CD14-positive monocyte (primary cell): ENCODE results near the gene SETBP1. TPM values are rescaled to one million over a fixed set of nuclear protein-coding genes. Genes with fewer than 3 reads are reported as not detected.

Experiments used
- DNase-seq, 3 donors: peaks; one replicate each; pipeline ENCODE4 v3.0.0-alpha.2; 2011 to 2022
- H2AFZ ChIP-seq: 2 replicates; pipeline ENCODE4 v1.6.0; 2012; ENCODE audit warnings: mild to moderate bottlenecking, low read depth, low read length, inconsistent platforms; ENCODE audit not compliant: insufficient read depth, poor library complexity, severe bottlenecking
- H3K27ac ChIP-seq, 2 donors: 1 replicate in 1 of 2; 2 replicates in 1 of 2; pipeline ENCODE4 v1.5.1; 2012 to 2013; ENCODE audit warnings: low read length in 2 of 2, control low read depth in 1 of 2, inconsistent platforms in 1 of 2, low read depth in 1 of 2, mild to moderate bottlenecking in 1 of 2
- H3K27me3 ChIP-seq, 2 donors: one replicate each; pipeline versions ENCODE4 v1.6.0 to v1.6.1; 2011 to 2013; ENCODE audit warnings: low read length in 2 of 2; ENCODE audit not compliant: control insufficient read depth in 2 of 2, insufficient read depth in 2 of 2
- H3K36me3 ChIP-seq, 2 donors: replicated peaks in 1 of 2; 1 replicate in 1 of 2; 2 replicates in 1 of 2; pipeline versions ENCODE4 v1.5.1 to v1.6.1; 2012 to 2013; ENCODE audit warnings: low read length in 2 of 2, control low read depth in 1 of 2, inconsistent platforms in 1 of 2, mild to moderate bottlenecking in 1 of 2; ENCODE audit not compliant: insufficient read depth in 2 of 2, control insufficient read depth in 1 of 2
- H3K4me1 ChIP-seq, 2 donors: 1 replicate in 1 of 2; 2 replicates in 1 of 2; pipeline versions ENCODE4 v1.5.1 to v1.6.1; 2012 to 2013; ENCODE audit warnings: low read length in 2 of 2, control low read depth in 1 of 2, inconsistent platforms in 1 of 2, mild to moderate bottlenecking in 1 of 2, moderate library complexity in 1 of 2; ENCODE audit not compliant: insufficient read depth in 2 of 2, control insufficient read depth in 1 of 2
- H3K4me2 ChIP-seq: replicated peaks from 2 replicates; pipeline ENCODE3; 2012; ENCODE audit warnings: low read length, moderate library complexity, mild to moderate bottlenecking; ENCODE audit not compliant: poor library complexity, severe bottlenecking; ENCODE audit errors: extremely low read depth
- H3K4me3 ChIP-seq, 3 experiments: fragments of 200-600 bp in 1 of 3; sonication (generic) in 1 of 3; replicated peaks in 1 of 3; 1 replicate in 2 of 3; 2 replicates in 1 of 3; pipeline ENCODE4 v1.5.1; 2011 to 2013; ENCODE audit warnings: low read length in 3 of 3, mild to moderate bottlenecking in 3 of 3, control low read depth in 2 of 3, low read depth in 2 of 3, inconsistent platforms in 1 of 3, moderate library complexity in 1 of 3
- H3K79me2 ChIP-seq: 2 replicates; pipeline ENCODE4 v1.6.0; 2012; ENCODE audit warnings: mild to moderate bottlenecking, control low read depth, inconsistent platforms, low read length, moderate library complexity; ENCODE audit not compliant: insufficient read depth
- H3K9ac ChIP-seq: 2 replicates; pipeline ENCODE4 v1.6.0; 2017; ENCODE audit warnings: low read length, mild to moderate bottlenecking; ENCODE audit not compliant: insufficient read depth, poor library complexity, severe bottlenecking
- H3K9me3 ChIP-seq, 2 donors: replicated peaks in 1 of 2; 1 replicate in 1 of 2; 2 replicates in 1 of 2; pipeline versions ENCODE4 v1.5.1 to v1.6.1; 2012 to 2013; ENCODE audit warnings: low read length in 2 of 2, control low read depth in 1 of 2; ENCODE audit not compliant: control insufficient read depth in 1 of 2, insufficient read depth in 1 of 2
- H4K20me1 ChIP-seq: 2 replicates; pipeline ENCODE4 v1.6.0; 2012; ENCODE audit warnings: mild to moderate bottlenecking, low read length, control low read depth, moderate library complexity; ENCODE audit not compliant: insufficient read depth
- H3K27ac Mint-ChIP-seq, 7 donors: one replicate each; pipeline ENCODE4 v1.8.0; 2020; ENCODE audit warnings: mild to moderate bottlenecking in 7 of 7, mixed read lengths in 7 of 7, moderate library complexity in 6 of 7, inconsistent platforms in 2 of 7
- H3K27me3 Mint-ChIP-seq, 3 donors: one replicate each; pipeline ENCODE4 v1.8.0; 2021 to 2022; ENCODE audit warnings: low read depth in 3 of 3, mild to moderate bottlenecking in 3 of 3, mixed read lengths in 3 of 3, moderate library complexity in 3 of 3, inconsistent platforms in 1 of 3
- H3K36me3 Mint-ChIP-seq, 2 donors: one replicate each; pipeline ENCODE4 v1.8.0; 2020; ENCODE audit warnings: mixed read lengths in 2 of 2, inconsistent platforms in 1 of 2, mild to moderate bottlenecking in 1 of 2
- H3K4me1 Mint-ChIP-seq: one replicate; pipeline ENCODE4 v1.8.0; 2020; ENCODE audit warnings: mild to moderate bottlenecking, mixed read lengths
- H3K4me3 Mint-ChIP-seq, 2 donors: one replicate each; pipeline ENCODE4 v1.8.0; 2020; ENCODE audit warnings: mild to moderate bottlenecking in 2 of 2, mixed read lengths in 2 of 2, moderate library complexity in 1 of 2
- H3K9me3 Mint-ChIP-seq, 7 donors: one replicate each; pipeline ENCODE4 v1.8.0; 2020 to 2022; ENCODE audit warnings: mixed read lengths in 7 of 7, mild to moderate bottlenecking in 6 of 7, moderate library complexity in 6 of 7, inconsistent platforms in 2 of 7
- WGBS: methylation state at CpG from one replicate; pipeline ENCODE4 v1.1.5; 2013; ENCODE audit warnings: missing lambda C conversion rate; ENCODE audit not compliant: insufficient coverage; 5-methylcytosine and 5-hydroxymethylcytosine counted together
- intact Hi-C, 2 donors: fragments of 100-400 bp; cut with micrococcal nuclease; formaldehyde crosslinking; loops; one replicate each; pipeline versions ENCODE4 v1.15.0 to v1.15.1; 2023
- polyA plus RNA-seq, 3 donors: library from polyadenylated mRNA; depleted of rRNA in 1 of 3; unstranded in 2 of 3; stranded (reverse) in 1 of 3; fragments of 300-500 nt in 2 of 3; fragments of >200 nt in 1 of 3; fragmentation: Illumina TruSeq in 2 of 3; gene quantifications; 1 replicate in 2 of 3; 2 replicates in 1 of 3; pipeline ENCODE4 v1.2.3, GENCODE V29; 2012 to 2021
- TF ChIP-seq, protein P1 (sequence below): fragments of 200-600 bp; IDR thresholded peaks from one replicate; pipeline ENCODE4 v1.8.0; 2022; ENCODE audit warnings: antibody characterized with exemption, mild to moderate bottlenecking

SETBP1 gene
- polyA plus RNA-seq, 3 donors: 0.01 to 1.2 TPM; not detected in 1

GRCh38 chr18:45090526-45091140 is 409.9 kb downstream of the SETBP1 start:
- Mint-ChIP-seq H3K4me3 (no peak overlapping the region), H3K4me1 (peaks cover 11% of the 10 kb centered on the region), H3K9me3 (peaks cover 0 to 3% (median 0%) of the 10 kb centered on the region in 7 donors), H3K36me3 (peaks cover 0 to 2% of the 10 kb centered on the region in 2 donors), H3K27ac (no peak overlapping the region), H3K27me3 (no peaks in the 10 kb centered on the region)
- Histone ChIP-seq H3K27me3 (no peaks in the 10 kb centered on the region), H4K20me1 (no peaks in the 10 kb centered on the region), H3K27ac (no peak overlapping the region), H3K4me2 (no peak overlapping the region), H3K9ac (no peak overlapping the region), H3K4me3 (no peak overlapping the region), H3K4me1 (no peaks in the 10 kb centered on the region), H3K36me3 (no peaks in the 10 kb centered on the region), H3K9me3 (no peaks in the 10 kb centered on the region), H2AFZ (no peak overlapping the region), H3K79me2 (no peaks in the 10 kb centered on the region)
- no peak for DNase-seq
- intact Hi-C loops: no loop called here
- TF ChIP-seq, protein P1, sequence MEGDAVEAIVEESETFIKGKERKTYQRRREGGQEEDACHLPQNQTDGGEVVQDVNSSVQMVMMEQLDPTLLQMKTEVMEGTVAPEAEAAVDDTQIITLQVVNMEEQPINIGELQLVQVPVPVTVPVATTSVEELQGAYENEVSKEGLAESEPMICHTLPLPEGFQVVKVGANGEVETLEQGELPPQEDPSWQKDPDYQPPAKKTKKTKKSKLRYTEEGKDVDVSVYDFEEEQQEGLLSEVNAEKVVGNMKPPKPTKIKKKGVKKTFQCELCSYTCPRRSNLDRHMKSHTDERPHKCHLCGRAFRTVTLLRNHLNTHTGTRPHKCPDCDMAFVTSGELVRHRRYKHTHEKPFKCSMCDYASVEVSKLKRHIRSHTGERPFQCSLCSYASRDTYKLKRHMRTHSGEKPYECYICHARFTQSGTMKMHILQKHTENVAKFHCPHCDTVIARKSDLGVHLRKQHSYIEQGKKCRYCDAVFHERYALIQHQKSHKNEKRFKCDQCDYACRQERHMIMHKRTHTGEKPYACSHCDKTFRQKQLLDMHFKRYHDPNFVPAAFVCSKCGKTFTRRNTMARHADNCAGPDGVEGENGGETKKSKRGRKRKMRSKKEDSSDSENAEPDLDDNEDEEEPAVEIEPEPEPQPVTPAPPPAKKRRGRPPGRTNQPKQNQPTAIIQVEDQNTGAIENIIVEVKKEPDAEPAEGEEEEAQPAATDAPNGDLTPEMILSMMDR: no peak
- WGBS: 100% methylated on average over 5 of the region's 7 CpGs

- Histone ChIP-seq H3K27ac (no peak overlapping the region), H3K79me2 (no peaks in the 10 kb centered on the region), H3K4me2 (no peak overlapping the region), H3K4me3 (no peak overlapping the region), H3K9me3 (peaks cover 0 to 3% of the 10 kb centered on the region in 2 donors), H3K4me1 (peaks cover 52 to 59% of the 10 kb centered on the region in 2 donors), H4K20me1 (no peaks in the 10 kb centered on the region), H3K36me3 (no peaks in the 10 kb centered on the region), H3K9ac (no peak overlapping the region), H2AFZ (no peak overlapping the region), H3K27me3 (no peaks in the 10 kb centered on the region)
- intact Hi-C loops: loop anchor here (5.0 to 10.0 kb wide), 3 partner anchors 33 to 64 kb away; no protein-coding TSS in a partner anchor
- Mint-ChIP-seq H3K36me3 (no peaks in the 10 kb centered on the region), H3K4me1 (peaks cover 54% of the 10 kb centered on the region), H3K27ac (peak overlapping the region in 1 of 7 donors; percentile 63), H3K9me3 (peaks cover 0 to 7% (median 4%) of the 10 kb centered on the region in 7 donors), H3K4me3 (no peak overlapping the region), H3K27me3 (peaks cover 0 to 2% (median 0%) of the 10 kb centered on the region in 3 donors)
- TF ChIP-seq, protein P1: no peak
- WGBS: no CpG with 5 or more reads among the region's 4 CpGs
- DNase-seq: no peak
Observed at GRCh38 chr18:45100321-45101105, 419.8 kb downstream of the SETBP1 start.
